Activated CD4-positive, alpha-beta memory T cell treated with anti-CD3 and anti-CD28 coated beads for 36 hours (primary cell): ENCODE data around the gene KRT10. TPM values are rescaled to one million over a fixed set of nuclear protein-coding genes. Genes with fewer than 3 reads are reported as not detected.
A peak's percentile ranks its signal among the peaks of the same experiment; 100 is the strongest.

Source experiments
- CTCF ChIA-PET: fragments of 350-600 bp; sonication (Branson Sonifier 250); formaldehyde crosslinking; loops from one replicate; lab custom pipeline; 2021; ENCODE audit warnings: antibody characterized with exemption, inconsistent platforms; lab: Charles Lee
- POLR2A ChIA-PET: fragments of 350-600 bp; sonication (Branson Sonifier 250); formaldehyde crosslinking; loops from one replicate; lab custom pipeline; 2021; ENCODE audit warnings: antibody characterized with exemption; lab: Charles Lee
- DNase-seq: peaks from one replicate; pipeline ENCODE4 v3.0.0-alpha.2; 2020
- H3K27ac Mint-ChIP-seq: one replicate; pipeline ENCODE4 v1.8.0; 2021; ENCODE audit warnings: mixed read lengths
- H3K27me3 Mint-ChIP-seq: one replicate; pipeline ENCODE4 v1.8.0; 2021; ENCODE audit warnings: mixed read lengths
- H3K36me3 Mint-ChIP-seq: one replicate; pipeline ENCODE4 v1.8.0; 2021; ENCODE audit warnings: mixed read lengths
- H3K4me1 Mint-ChIP-seq: one replicate; pipeline ENCODE4 v1.8.0; 2021; ENCODE audit warnings: low read depth, mixed read lengths
- H3K4me3 Mint-ChIP-seq: one replicate; pipeline ENCODE4 v1.8.0; 2021; ENCODE audit warnings: mild to moderate bottlenecking, mixed read lengths
- H3K9me3 Mint-ChIP-seq: one replicate; pipeline ENCODE4 v1.8.0; 2021; ENCODE audit warnings: mixed read lengths
- intact Hi-C: fragments of 100-400 bp; cut with micrococcal nuclease; formaldehyde crosslinking; loops from one replicate; pipeline ENCODE4 v1.15.1; 2023
- total RNA-seq, 2 experiments: library from RNA; stranded (reverse); gene quantifications; one replicate each; pipeline ENCODE4 v1.2.3, GENCODE V29; 2021

The KRT10 gene
- total RNA-seq, 2 experiments from 2014 or later: 28.4 to 35.5 TPM

DNA sequence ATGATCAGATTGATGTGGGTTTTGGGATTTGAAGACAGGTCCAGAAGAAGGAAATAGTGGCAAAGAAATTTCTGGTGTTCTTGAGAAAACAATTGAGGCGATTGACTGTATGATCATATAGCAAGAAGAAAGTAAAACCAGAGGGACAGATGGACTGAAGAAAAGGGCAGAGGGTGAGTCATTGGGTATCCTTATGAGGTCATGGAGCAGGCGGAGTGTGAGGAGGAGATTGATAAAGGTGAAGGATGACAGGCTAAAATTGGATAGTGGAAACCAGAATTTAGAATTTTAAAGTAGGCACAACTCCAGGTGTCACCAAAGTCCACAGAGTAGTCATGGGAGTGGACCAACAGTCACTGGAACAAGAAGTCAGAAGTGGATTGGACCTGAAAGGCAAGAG lies 21.3 kb downstream of the KRT10 start:
- H3K27ac Mint-ChIP-seq: no peak overlapping the region
- H3K9me3 Mint-ChIP-seq: no peaks in the 10 kb centered on the region
- peaks cover 32% of the 10 kb centered on the region for H3K27me3 Mint-ChIP-seq
- intact Hi-C loops: loop anchor here (5.0 to 10.0 kb wide), 4 partner anchors 524 to 866 kb away; no protein-coding TSS in a partner anchor
- no peak for DNase-seq
- H3K4me3 Mint-ChIP-seq: no peak overlapping the region
- ChIA-PET POLR2A (no interaction called here), CTCF (no interaction called here)
- H3K36me3 Mint-ChIP-seq: no peaks in the 10 kb centered on the region
- H3K4me1 Mint-ChIP-seq: peaks cover 2% of the 10 kb centered on the region

DNA sequence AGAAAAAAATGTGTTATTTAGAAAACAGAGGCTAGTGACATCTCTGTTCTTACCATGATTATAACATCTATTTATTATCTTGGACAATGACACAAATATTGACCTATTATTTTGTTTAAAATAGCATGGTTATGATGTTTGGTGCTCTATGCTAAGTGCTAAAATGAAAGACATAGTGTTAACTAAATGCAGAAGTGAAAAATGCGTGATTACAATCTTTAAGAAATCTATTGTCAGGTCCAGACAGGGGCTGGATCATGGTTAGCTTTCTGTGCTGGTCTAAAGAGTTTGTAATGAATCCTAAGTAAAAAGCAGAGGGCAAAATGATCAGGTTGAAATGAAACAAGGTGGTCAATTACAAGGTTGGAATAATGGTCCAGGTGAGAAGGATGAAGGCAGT lies 22.0 kb downstream of the KRT10 start:
- Mint-ChIP-seq H3K36me3 (no peaks in the 10 kb centered on the region), H3K4me3 (no peak overlapping the region), H3K27me3 (peaks cover 29% of the 10 kb centered on the region), H3K27ac (no peak overlapping the region), H3K4me1 (peaks cover 2% of the 10 kb centered on the region), H3K9me3 (no peaks in the 10 kb centered on the region)
- intact Hi-C loops: loop anchor here (5.0 to 10.0 kb wide), 4 partner anchors 524 to 867 kb away; no protein-coding TSS in a partner anchor
- POLR2A ChIA-PET: no interaction called here
- CTCF ChIA-PET: no interaction called here
- no peak for DNase-seq

DNA sequence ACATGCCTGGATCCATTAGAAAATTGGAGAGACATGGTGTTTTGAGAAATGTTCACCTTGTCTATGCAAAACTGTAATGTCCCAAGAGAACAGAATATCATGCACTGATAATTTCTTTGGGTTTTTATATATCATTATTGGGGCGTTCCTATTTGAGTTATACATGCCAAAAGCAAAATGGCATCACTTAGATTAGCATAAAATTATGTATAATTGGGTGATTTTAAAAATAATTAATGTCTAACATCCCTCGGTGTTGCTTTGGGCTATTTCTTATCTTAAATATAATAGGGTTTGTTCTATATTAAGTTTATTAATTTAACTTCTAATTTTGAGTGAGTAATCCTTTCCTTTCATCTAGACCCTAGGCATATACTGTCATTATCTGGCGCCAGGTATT lies 22.6 kb downstream of the KRT10 start, which contains the start of gene KRT28:
KRT28 (minus strand) TSS at position 101 of the 400 bp plus-strand sequence; CDS start at position 35, 66 bp downstream.
- H3K9me3 Mint-ChIP-seq: no peaks in the 10 kb centered on the region
- ChIA-PET POLR2A (no interaction called here), CTCF (no interaction called here)
- H3K27me3 Mint-ChIP-seq: peaks cover 27% of the 10 kb centered on the region
- no peaks in the 10 kb centered on the region for H3K36me3 Mint-ChIP-seq
- H3K27ac Mint-ChIP-seq: no peak within 1 kb of the TSS
- no peak for DNase-seq
- intact Hi-C loops: loop anchor here (5.0 to 10.0 kb wide), 4 partner anchors 525 to 867 kb away; no protein-coding TSS in a partner anchor
- H3K4me1 Mint-ChIP-seq: peaks cover 2% of the 10 kb centered on the region
- H3K4me3 Mint-ChIP-seq: no peak within 1 kb of the TSS

DNA sequence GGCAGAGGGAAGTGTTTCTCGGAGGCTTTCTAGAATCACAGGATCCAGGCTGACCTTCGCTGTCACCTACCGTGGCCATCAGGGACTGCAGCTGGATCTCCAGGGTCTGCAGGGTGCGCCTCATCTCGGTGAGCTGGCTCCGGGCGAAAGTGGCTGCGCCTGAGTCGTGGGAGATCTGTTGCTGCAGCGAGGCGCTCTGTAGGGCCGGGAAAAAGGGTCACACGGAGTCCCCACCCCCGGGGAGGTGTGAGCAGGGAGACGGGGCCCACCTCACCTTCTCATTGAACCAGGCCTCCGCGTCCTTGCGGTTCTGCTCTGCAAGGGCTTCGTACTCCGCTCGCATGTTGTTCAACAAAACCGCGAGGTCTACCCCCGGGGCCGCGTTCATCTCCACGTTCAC lies 25.6 kb downstream of the KRT10 start:
- Mint-ChIP-seq H3K4me3 (no peak overlapping the region), H3K27me3 (peaks cover 31% of the 10 kb centered on the region), H3K9me3 (no peaks in the 10 kb centered on the region), H3K36me3 (no peaks in the 10 kb centered on the region), H3K27ac (no peak overlapping the region), H3K4me1 (no peaks in the 10 kb centered on the region)
- intact Hi-C loops: no loop called here
- DNase-seq: no peak
- POLR2A ChIA-PET: no interaction called here
- CTCF ChIA-PET: no interaction called here

DNA sequence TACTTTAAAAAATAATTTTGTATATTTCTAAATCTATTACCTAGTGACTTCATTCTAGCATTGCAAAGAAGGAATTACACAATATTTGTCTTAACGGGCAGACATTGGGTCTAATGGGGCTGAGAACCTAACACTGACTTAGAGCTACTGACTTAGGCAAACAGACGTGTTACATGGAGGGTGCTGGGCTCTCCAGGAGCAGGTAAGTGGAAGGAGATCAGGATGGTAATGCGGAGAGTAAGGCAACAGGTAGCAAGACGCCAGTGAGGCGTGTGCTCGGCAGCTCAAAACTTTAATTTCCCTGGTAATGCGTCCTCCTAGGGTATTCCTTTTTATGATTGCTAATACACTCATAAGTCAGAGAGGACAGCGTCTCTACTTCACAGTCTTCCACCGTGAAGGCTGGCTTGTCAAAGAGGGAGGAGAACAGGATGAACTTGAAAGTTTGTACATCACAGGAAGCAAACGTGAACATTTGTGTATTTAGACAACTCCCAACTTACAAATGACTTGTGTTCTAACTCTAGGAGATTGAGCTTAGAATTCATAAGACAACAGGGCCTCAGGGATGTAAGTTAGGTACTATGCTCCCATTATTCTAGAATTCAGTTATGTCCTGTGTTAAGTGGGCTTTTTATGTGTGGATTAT lies 27.3 kb downstream of the KRT10 start:
- intact Hi-C loops: no loop called here
- no peaks in the 10 kb centered on the region for H3K4me1 Mint-ChIP-seq
- H3K4me3 Mint-ChIP-seq: no peak overlapping the region
- H3K9me3 Mint-ChIP-seq: no peaks in the 10 kb centered on the region
- no peak for DNase-seq
- H3K27ac Mint-ChIP-seq: no peak overlapping the region
- peaks cover 31% of the 10 kb centered on the region for H3K27me3 Mint-ChIP-seq
- CTCF ChIA-PET: interaction anchor here (1.0 kb wide), 1 partner anchor 8 kb away, joined by 3 read pairs; no protein-coding TSS in a partner anchor
- no peaks in the 10 kb centered on the region for H3K36me3 Mint-ChIP-seq
- POLR2A ChIA-PET: no interaction called here

DNA sequence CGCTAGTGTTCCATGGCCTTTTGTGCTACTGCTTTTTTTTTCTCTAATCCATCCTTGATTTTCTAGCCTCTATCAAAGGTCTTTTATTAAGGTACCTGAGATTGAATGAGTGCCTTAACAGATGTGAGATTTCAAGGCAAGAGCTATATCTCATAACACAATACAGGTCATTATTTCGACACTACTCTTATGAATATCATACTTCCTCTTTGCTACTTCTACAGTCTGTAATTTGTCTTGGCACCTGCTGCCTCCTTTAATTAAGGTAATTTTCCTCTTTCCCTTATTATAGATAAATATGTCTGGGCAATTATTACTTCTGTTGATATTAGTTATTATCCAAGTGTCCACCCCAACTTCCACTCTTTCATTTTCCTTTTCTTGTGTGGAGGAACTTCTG lies 27.9 kb downstream of the KRT10 start:
- no peak overlapping the region for H3K4me3 Mint-ChIP-seq
- ChIA-PET POLR2A (no interaction called here), CTCF (no interaction called here)
- H3K36me3 Mint-ChIP-seq: no peaks in the 10 kb centered on the region
- intact Hi-C loops: loop anchor here (5.0 kb wide), 1 partner anchor 172 kb away; no protein-coding TSS in a partner anchor
- no peaks in the 10 kb centered on the region for H3K4me1 Mint-ChIP-seq
- H3K27ac Mint-ChIP-seq: no peak overlapping the region
- DNase-seq: no peak
- no peaks in the 10 kb centered on the region for H3K9me3 Mint-ChIP-seq
- peaks cover 31% of the 10 kb centered on the region for H3K27me3 Mint-ChIP-seq

DNA sequence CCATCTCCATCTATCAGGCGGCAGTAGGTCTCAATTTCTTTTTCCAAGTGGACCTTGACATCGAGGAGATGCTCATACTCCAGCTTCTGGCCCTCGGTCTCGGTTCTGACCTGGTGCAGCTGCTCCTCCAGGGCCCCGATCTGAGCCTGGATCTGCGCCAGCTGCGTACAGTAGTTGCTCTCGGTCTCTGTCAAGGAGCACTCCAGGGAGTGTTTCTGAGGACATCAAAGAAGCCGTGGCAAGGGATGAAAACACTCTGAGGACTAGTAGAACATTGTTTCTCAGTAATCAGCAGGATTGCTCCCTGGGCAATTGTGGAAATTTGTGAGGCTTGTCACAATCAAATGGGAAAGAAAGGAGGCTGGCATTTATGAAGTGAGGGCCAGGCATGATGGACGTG lies 28.6 kb downstream of the KRT10 start:
- H3K4me1 Mint-ChIP-seq: no peaks in the 10 kb centered on the region
- no peak overlapping the region for H3K4me3 Mint-ChIP-seq
- intact Hi-C loops: loop anchor here (5.0 kb wide), 1 partner anchor 172 kb away; no protein-coding TSS in a partner anchor
- ChIA-PET CTCF (interaction anchor here (1.2 kb wide), 1 partner anchor 855 kb away, joined by 3 read pairs; no protein-coding TSS in a partner anchor), POLR2A (no interaction called here)
- H3K9me3 Mint-ChIP-seq: no peaks in the 10 kb centered on the region
- peaks cover 28% of the 10 kb centered on the region for H3K27me3 Mint-ChIP-seq
- no peak for DNase-seq
- H3K36me3 Mint-ChIP-seq: no peaks in the 10 kb centered on the region
- H3K27ac Mint-ChIP-seq: no peak overlapping the region

DNA sequence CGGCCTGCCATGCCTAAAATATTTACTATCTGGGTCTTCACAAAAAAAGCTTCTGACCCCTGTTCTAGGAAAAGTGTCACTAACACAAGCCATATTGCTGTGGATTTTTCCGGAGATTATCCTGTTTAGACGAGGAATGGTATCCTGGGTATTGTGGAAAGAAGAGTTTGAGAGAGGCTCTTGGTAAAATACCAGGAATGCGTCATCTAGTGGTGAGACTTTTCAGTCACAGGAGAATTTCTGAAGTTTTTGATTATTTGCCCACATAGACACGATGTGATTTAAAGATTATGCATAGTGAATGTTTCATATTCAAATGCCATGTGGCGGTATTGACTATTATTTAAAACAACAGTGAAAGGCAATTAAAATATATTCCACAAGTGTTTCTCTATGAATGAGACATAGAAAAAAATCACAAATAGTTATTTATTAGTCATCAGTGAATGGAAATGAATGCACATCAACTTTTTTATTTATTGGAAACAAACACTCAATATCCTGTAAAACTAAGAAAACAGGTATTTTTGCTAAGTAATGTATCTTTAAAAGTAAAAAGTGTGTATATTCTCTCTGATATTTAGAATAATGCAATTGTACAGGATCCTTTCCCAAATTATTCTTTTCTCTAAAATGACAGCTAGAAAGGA lies 30.5 kb downstream of the KRT10 start:
- no peaks in the 10 kb centered on the region for H3K36me3 Mint-ChIP-seq
- peaks cover 21% of the 10 kb centered on the region for H3K27me3 Mint-ChIP-seq
- H3K9me3 Mint-ChIP-seq: no peaks in the 10 kb centered on the region
- no peak overlapping the region for H3K27ac Mint-ChIP-seq
- POLR2A ChIA-PET: no interaction called here
- no peaks in the 10 kb centered on the region for H3K4me1 Mint-ChIP-seq
- CTCF ChIA-PET: interaction anchor here (1.1 to 1.2 kb wide), 2 partner anchors 11 to 36 kb away, joined by 3 to 4 read pairs; partner anchors contain the start of gene KRT25
- no peak for DNase-seq
- no peak overlapping the region for H3K4me3 Mint-ChIP-seq
- intact Hi-C loops: loop anchor here (5.0 kb wide), 1 partner anchor 170 kb away; no protein-coding TSS in a partner anchor

DNA sequence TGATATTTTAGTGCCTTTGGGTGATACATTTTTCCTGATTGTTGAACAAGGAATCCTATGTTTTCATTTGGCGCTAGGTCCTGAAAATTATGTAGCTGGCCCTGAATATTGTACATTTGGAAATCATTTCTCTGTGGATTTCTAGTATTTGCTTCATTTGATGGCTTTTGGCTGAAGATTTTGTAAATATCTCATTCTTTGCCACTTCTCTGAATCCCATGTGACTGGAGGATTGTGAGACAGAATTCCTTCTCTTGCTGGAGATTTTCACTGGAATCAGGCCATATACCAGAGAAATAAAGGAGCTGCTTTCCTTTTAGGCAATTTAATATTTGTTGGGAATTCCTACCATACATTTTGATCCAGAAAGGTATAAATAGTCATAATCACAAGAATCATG lies 31.3 kb downstream of the KRT10 start:
- Mint-ChIP-seq H3K36me3 (no peaks in the 10 kb centered on the region), H3K27me3 (peaks cover 15% of the 10 kb centered on the region), H3K27ac (no peak overlapping the region), H3K4me3 (no peak overlapping the region), H3K9me3 (no peaks in the 10 kb centered on the region), H3K4me1 (no peaks in the 10 kb centered on the region)
- ChIA-PET CTCF (no interaction called here), POLR2A (no interaction called here)
- DNase-seq: no peak
- intact Hi-C loops: loop anchor here (5.0 kb wide), 1 partner anchor 169 kb away; no protein-coding TSS in a partner anchor

DNA sequence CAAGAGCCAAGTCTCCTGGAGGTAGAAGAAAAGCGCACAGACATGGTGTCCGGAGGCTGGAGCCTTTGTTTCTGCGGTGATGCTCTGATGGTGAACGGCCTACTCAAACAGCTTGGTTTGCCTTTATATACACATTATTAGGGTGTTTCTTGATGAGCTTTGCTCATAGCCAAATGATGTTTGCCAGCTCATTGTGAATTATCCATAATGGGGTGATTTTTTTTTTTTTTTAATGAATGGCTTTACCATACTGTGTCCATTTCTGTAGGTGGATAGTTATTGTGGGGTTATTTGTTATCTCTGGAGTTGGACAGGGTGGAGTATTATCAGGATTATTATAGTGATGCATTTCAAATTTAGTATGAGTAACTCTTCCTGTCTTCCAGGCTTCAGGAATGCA lies 40.0 kb downstream of the KRT10 start, which contains the start of gene KRT27:
KRT27 (minus strand) TSS at position 101 of the 400 bp plus-strand sequence; CDS start at position 44, 57 bp downstream.
- Mint-ChIP-seq H3K27ac (no peak within 1 kb of the TSS), H3K9me3 (no peaks in the 10 kb centered on the region), H3K4me1 (no peaks in the 10 kb centered on the region), H3K27me3 (peaks cover 26% of the 10 kb centered on the region), H3K4me3 (no peak within 1 kb of the TSS), H3K36me3 (no peaks in the 10 kb centered on the region)
- ChIA-PET POLR2A (no interaction called here), CTCF (no interaction called here)
- intact Hi-C loops: no loop called here
- no peak for DNase-seq

DNA sequence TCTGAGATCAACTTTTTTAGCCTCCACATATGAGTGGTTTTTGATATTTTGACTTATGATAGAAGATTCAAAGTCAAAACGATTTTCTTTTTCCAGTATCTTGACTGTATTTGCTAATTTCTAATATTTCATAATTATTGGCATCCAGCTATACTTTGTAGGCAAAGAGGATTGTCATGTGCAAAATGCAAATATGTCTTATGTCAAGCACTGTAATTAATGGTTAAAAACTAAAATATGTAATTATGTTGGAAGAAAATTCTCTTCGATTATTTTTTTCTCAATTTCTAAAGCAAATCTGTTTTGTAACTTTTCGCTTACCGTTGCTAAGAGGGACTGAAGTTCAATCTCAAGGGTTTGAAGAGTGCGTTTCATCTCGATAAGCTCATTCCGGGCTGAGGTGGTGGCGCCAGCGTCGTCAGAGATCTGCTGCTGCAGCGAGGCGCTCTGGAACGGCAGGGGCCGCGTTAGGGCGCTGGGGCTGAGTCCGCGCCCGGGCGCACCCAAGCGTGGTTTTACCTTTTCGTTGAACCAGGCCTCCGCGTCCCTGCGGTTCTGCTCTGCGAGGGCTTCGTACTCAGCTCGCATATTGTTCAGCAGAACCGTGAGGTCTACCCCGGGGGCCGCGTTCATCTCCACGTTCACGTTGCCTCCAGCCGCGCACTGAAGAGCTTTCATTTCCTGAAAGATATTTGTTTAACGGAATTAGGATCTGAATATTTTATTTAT lies 43.1 kb downstream of the KRT10 start:
- intact Hi-C loops: no loop called here
- ChIA-PET POLR2A (no interaction called here), CTCF (interaction anchor here (0.6 to 1.3 kb wide), 3 partner anchors 18 to 869 kb away, joined by 3 to 4 read pairs (median 4); no protein-coding TSS in a partner anchor)
- Mint-ChIP-seq H3K4me3 (peak overlapping the region; percentile 36), H3K36me3 (no peaks in the 10 kb centered on the region), H3K27ac (no peak overlapping the region), H3K9me3 (no peaks in the 10 kb centered on the region), H3K4me1 (no peaks in the 10 kb centered on the region), H3K27me3 (peaks cover 39% of the 10 kb centered on the region)
- DNase-seq: peak; percentile 31

DNA sequence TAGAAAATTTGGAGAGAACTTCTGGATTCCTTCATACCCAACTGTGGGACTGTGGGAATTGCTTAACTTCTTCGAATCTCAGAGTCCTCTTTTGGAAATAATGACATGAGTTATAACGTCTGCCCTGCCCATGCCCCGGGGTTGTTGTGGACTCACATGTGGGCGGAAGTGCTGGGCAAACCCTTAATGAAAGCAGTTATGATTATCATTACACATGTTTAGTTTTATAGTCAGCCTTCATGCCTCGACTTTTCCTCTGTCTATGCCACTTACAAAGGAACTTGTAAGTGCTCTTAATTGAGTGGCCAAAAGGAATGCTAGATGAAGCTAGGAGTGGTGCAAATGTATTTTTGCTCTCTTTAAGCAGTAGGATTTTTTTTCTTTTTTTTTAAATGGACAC lies 44.0 kb downstream of the KRT10 start:
- no peaks in the 10 kb centered on the region for H3K9me3 Mint-ChIP-seq
- ChIA-PET POLR2A (no interaction called here), CTCF (interaction anchor here (0.8 kb wide), 1 partner anchor 870 kb away, joined by 4 read pairs; no protein-coding TSS in a partner anchor)
- H3K36me3 Mint-ChIP-seq: no peaks in the 10 kb centered on the region
- H3K27me3 Mint-ChIP-seq: peaks cover 39% of the 10 kb centered on the region
- intact Hi-C loops: no loop called here
- no peak overlapping the region for H3K4me3 Mint-ChIP-seq
- no peak overlapping the region for H3K27ac Mint-ChIP-seq
- DNase-seq: no peak
- H3K4me1 Mint-ChIP-seq: no peaks in the 10 kb centered on the region
